ENCODE results near the gene SLC25A25. TPM values are rescaled to one million over a fixed set of nuclear protein-coding genes. Genes with fewer than 3 reads are reported as not detected.

SLC25A25 gene
- total and polyA plus RNA-seq, 11 donors: 1.7 to 15.1 (median 6.7) TPM

- WGBS, 4 donors: 71 to 82% (median 80%) methylated on average over 7 to 9 of the region's 9 CpGs
- Histone ChIP-seq H3K9me3 (no peaks in the 10 kb centered on the region), H3K27me3 (no peaks in the 10 kb centered on the region), H3K4me3 (no peak overlapping the region), H3K27ac (no peak overlapping the region), H3K36me3 (peaks cover 0 to 13% (median 0%) of the 10 kb centered on the region in 9 donors), H3K4me1 (peaks cover 1 to 45% (median 22%) of the 10 kb centered on the region in 12 donors)
- TF ChIP-seq POLR2A (IDR thresholded peaks at IDR 0.05) (no peak), CTCF (IDR thresholded peaks at IDR 0.05) (no peak)
- ATAC-seq (no peak), DNase-seq (no peak)
- intact Hi-C loops (cut with DNase I): no loop called here
These were observed 20.4 kb downstream of the SLC25A25 start for GRCh38 chr9:128088253-128088945.

DNA sequence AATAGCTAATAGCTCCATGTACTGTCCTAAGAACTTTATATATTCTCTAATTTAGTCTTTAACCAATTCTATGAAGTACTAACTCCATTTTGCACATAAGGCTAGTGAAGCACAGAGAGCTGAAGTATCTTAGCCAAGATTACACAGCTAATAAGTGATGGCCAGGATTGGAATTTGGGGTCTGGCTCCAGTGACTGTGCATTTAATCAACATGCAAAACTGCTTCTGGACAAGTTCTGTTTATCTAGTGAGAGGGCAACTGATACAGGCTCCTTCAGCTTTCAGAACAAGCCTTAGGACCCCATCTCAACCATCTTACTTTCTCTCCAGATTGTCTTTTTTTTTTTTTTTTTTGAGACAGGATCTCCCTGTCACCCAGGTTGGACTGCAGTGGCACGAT, 21.3 kb downstream of the SLC25A25 start:
- intact Hi-C loops (cut with DNase I): no loop called here
- TF ChIP-seq POLR2A (IDR thresholded peaks at IDR 0.05) (no peak), CTCF (IDR thresholded peaks at IDR 0.05) (no peak)
- Histone ChIP-seq H3K27me3 (no peaks in the 10 kb centered on the region), H3K36me3 (peaks cover 0 to 13% (median 0%) of the 10 kb centered on the region in 9 donors), H3K4me1 (peaks cover 4 to 49% (median 29%) of the 10 kb centered on the region in 12 donors), H3K27ac (no peak overlapping the region), H3K4me3 (no peak overlapping the region), H3K9me3 (no peaks in the 10 kb centered on the region)
- DNase-seq (no peak), ATAC-seq (no peak)
- 92 to 100% (median 95%) methylated on average over 1 of the region's 1 CpG for WGBS, 4 donors

GRCh38 chr9:128091144-128091543, 23.1 kb downstream of the SLC25A25 start:
- ATAC-seq (peak in 3 of 4 donors; percentile 14 to 18 (median 14)), DNase-seq (peak; percentile 60 to 82 (median 66))
- 22 to 24% (median 23%) methylated on average over 13 of the region's 13 CpGs for WGBS, 4 donors
- H3K4me1 ChIP-seq: peaks cover 8 to 68% (median 38%) of the 10 kb centered on the region in 12 donors
- H3K4me3 ChIP-seq: peak overlapping the region in 6 of 12 donors; percentile 3 to 34 (median 26)
- H3K27me3 ChIP-seq: no peaks in the 10 kb centered on the region
- peak overlapping the region in 2 of 12 donors; percentile 18 to 93 for H3K27ac ChIP-seq
- intact Hi-C loops (cut with DNase I): no loop called here
- H3K36me3 ChIP-seq: peaks cover 0 to under 1% (median 0%) of the 10 kb centered on the region in 9 donors
- no peaks in the 10 kb centered on the region for H3K9me3 ChIP-seq
- TF ChIP-seq CTCF (IDR thresholded peaks at IDR 0.05): no peak
- no peak for TF ChIP-seq POLR2A (IDR thresholded peaks at IDR 0.05)

DNA sequence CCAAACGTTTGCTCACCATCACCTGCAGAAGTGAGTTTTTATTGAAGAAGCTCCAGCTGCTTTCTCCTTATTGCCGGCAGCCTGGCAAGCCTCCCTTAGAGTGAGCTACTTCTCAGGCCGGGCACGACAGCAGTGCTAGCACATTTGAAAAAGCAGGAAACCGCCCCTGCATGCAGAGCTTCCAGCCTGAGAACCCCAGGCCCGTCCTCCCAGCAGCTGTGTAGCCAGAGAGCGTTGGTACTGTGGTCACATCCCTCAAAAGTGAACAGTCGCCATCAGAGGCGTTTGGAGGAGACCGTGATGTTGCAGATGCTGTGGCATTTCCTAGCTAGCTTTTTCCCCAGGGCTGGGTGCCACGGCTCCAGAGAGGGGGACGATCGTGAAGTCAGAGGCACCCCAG, 23.5 kb downstream of the SLC25A25 start:
- Histone ChIP-seq H3K4me3 (peak overlapping the region in 6 of 12 donors; percentile 3 to 34 (median 26)), H3K27ac (peak overlapping the region in 4 of 12 donors; percentile 13 to 93 (median 24)), H3K4me1 (peaks cover 8 to 72% (median 38%) of the 10 kb centered on the region in 12 donors), H3K27me3 (no peaks in the 10 kb centered on the region), H3K36me3 (no peaks in the 10 kb centered on the region), H3K9me3 (no peaks in the 10 kb centered on the region)
- DNase-seq (peak in 1 of 5 donors; percentile 47), ATAC-seq (no peak)
- intact Hi-C loops (cut with DNase I): no loop called here
- no peak for TF ChIP-seq POLR2A (IDR thresholded peaks at IDR 0.05)
- no peak for TF ChIP-seq CTCF (IDR thresholded peaks at IDR 0.05)
- WGBS, 4 donors: 32 to 43% (median 40%) methylated on average over 12 to 13 of the region's 13 CpGs
